GM12891 (cell line): ENCODE results near the gene DKK1.

Experiments used
- POLR2A ChIP-seq: IDR thresholded peaks from 2 replicates; pipeline ENCODE4 v1.6.1; 2011; ENCODE audit warnings: low read depth, low read length, control low read depth
- POLR2AphosphoS5 ChIP-seq: IDR thresholded peaks from 2 replicates; pipeline ENCODE4 v1.6.1; 2011; ENCODE audit warnings: low read depth, low read length, control low read depth
- SPI1 ChIP-seq: IDR thresholded peaks from 2 replicates; pipeline ENCODE4 v1.6.1; 2011; ENCODE audit warnings: low read depth, low read length, control low read depth
- TAF1 ChIP-seq: IDR thresholded peaks from 2 replicates; pipeline ENCODE4 v1.6.1; 2011; ENCODE audit warnings: low read depth, low read length, control low read depth

GRCh38 chr10:52316001-52316400 lies 1.9 kb downstream of the DKK1 start:
- TF ChIP-seq SPI1 = no peak
- no peak for TF ChIP-seq POLR2A
- TF ChIP-seq TAF1 = no peak
- TF ChIP-seq POLR2AphosphoS5 = no peak
